Fibroblast of pulmonary artery (primary cell): ENCODE results near the gene GLO1.

Experiments
- DNase-seq: peaks from one replicate; pipeline ENCODE4 v3.0.0-alpha.2; 2010; ENCODE audit warnings: low read depth
- H3K4me3 ChIP-seq: replicated peaks from 2 replicates; pipeline ENCODE4 v1.5.1; 2011; ENCODE audit warnings: low read depth, mild to moderate bottlenecking, control low read depth, low read length, moderate library complexity
- TF ChIP-seq, protein P1 (sequence below): IDR thresholded peaks from 2 replicates; pipeline ENCODE4 v1.5.1; 2011; ENCODE audit warnings: mild to moderate bottlenecking, control low read depth, low read length, inconsistent platforms; ENCODE audit errors: missing control alignments

GLO1 gene

DNA sequence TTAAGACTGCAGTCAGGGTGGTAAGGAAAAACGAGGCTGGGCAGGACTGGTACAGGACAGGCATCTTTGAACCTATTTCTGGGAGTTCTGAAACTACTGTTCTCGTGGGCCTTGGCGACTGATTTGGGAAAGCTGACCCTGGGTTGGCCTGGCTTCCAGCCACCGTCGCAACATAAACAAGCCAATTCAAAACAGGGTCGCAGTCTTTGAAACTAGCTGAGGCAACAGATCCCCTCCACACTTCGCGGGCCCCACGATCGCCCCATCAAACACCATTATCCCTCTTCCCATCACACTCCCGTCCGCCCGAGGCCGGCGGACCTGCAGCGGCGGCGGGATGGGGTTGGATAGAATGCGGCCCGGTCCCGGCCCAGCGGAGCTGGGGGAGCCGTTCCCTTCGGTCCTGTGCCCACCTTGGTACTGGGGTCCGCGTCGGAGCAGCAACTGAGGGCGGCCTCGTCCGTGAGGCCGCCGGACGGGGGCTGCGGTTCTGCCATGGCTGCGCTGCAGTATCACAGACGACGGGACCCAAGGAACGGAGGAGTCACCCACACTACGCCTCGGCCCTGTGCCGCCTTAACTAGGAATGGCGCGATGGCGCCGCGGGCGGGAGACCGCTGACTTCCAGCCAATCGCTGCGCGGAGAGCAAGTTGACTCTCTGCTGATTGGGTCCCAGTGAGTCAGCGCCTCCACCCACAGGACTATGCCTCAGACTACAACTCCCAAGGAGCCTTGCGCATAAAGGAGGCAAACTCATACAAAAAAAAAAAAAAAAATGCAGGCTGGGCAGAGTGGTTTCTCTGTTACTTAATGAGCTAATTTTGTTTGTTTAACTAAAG is at the start of gene GLO1:
Gene GLO1 (minus strand): TSS at position 588 of the 840 bp plus-strand sequence. CDS start 91 bp downstream, at position 497.
- TF ChIP-seq, protein P1, sequence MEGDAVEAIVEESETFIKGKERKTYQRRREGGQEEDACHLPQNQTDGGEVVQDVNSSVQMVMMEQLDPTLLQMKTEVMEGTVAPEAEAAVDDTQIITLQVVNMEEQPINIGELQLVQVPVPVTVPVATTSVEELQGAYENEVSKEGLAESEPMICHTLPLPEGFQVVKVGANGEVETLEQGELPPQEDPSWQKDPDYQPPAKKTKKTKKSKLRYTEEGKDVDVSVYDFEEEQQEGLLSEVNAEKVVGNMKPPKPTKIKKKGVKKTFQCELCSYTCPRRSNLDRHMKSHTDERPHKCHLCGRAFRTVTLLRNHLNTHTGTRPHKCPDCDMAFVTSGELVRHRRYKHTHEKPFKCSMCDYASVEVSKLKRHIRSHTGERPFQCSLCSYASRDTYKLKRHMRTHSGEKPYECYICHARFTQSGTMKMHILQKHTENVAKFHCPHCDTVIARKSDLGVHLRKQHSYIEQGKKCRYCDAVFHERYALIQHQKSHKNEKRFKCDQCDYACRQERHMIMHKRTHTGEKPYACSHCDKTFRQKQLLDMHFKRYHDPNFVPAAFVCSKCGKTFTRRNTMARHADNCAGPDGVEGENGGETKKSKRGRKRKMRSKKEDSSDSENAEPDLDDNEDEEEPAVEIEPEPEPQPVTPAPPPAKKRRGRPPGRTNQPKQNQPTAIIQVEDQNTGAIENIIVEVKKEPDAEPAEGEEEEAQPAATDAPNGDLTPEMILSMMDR = no peak
- DNase-seq = peak; percentile 99
- H3K4me3 ChIP-seq = peak within 1 kb of the TSS; percentile 72

DNA sequence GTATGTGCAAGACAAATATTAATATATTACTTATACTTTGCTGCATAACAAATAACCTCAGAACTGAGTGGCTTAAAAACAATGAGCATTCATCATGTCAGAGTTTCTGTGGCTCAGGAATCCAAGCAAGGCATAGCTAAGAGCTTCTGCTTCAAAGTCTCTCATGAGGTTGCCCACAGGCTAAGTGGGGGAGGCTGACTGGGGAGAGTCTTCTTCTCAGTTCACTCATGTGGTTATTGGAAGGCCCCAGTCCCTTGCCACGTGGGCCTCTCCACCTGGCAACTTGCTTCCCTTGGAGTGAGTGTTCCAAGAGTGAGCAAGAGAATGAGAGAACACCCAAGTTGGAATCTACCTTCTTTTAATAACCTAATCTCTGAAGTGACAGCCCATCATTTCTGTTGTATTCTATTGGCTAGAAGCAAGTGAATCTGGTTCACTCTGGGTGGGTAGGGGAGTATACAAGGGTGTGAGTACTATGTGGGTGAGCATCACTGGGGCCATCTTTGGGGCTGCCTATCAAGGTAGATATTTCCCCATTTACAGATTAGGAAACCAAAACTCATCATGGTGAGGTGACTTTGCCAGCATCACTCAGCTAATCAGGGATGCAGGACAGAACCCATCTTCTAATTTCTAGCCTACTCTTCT is 48.1 kb upstream of the GLO1 start:
- no peak for DNase-seq
- no peak overlapping the region for H3K4me3 ChIP-seq

DNA sequence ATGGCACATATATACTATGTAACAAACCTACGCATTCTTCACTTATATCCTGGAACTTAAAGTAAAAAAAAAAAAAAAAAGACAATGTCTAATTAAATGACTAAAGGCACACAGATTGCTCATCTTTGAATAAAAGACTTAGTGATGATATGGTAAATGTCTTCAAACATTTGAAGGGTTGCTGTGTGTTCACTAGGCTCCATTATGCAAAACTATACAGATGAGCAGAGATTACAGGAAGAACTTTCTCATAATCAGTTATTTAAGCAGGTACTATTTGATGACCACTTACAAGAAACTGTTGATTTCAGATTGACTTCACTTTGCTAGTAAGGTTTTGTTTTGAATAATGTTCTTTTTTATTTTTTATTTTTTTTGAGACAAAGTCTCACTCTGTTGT is 46.5 kb upstream of the GLO1 start:
- TF ChIP-seq, protein P1 = no peak
- no peak overlapping the region for H3K4me3 ChIP-seq
- DNase-seq = no peak

More for the DNA sequence above, 48.1 kb upstream of the GLO1 start:
- TF ChIP-seq, protein P1 = no peak

- peak; percentile 10 for DNase-seq
- TF ChIP-seq, protein P1 = peak; percentile 34
- H3K4me3 ChIP-seq = no peak overlapping the region
Observed at GRCh38 chr6:38739532-38739931, 36.6 kb upstream of the GLO1 start.

DNA sequence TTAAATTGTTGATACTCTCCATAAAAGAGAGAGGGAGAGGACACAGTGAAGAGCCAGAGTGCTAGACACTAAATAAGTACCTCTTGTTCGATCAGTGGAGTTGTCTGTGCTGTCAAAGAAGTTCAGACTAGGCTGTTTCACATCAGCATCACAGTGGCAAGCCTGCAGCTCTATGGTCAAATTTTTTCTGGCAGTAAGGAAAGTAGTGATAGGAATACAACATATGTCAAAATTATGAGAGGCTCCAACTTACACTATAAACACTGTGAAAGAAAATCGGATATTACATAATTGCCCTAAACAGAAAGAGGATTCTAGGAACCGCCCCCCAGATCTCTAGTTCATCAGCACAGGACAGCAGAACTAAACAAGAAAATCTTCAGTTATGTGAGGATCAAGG is 35.3 kb upstream of the GLO1 start:
- TF ChIP-seq, protein P1 = no peak
- no peak overlapping the region for H3K4me3 ChIP-seq
- DNase-seq = no peak

DNA sequence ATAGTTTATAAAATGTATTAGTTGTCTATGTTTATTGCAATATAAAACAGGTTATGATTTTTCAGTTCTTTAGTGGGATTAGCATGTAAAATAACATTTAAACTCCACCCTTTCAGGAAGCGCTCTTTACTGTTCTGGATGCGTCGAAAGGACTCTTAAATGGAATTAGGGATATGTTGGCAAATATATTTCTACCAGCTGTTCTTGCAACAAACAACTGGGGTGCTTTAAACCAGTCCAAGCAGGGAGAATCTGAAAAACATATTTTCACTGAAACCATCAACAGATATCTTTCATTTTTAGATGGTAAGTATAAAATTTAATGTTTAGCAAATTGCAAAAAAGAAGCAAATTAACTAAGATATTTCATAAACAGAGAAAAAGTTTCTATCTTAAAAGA is 34.0 kb upstream of the GLO1 start:
- no peak overlapping the region for H3K4me3 ChIP-seq
- no peak for DNase-seq
- TF ChIP-seq, protein P1 = no peak
